Measurements from ENCODE around the gene IMPG1. TPM values are rescaled to one million over a fixed set of nuclear protein-coding genes. Genes with fewer than 3 reads are reported as not detected.

The IMPG1 gene
- total RNA-seq, 1 experiment from 2014 or later: not detected

GRCh38 chr6:76000629-76001028 lies 71.8 kb downstream of the IMPG1 start:
- CTCF ChIA-PET: interaction anchor here (1.2 kb wide), 1 partner anchor 9 kb away, joined by 3 read pairs; no protein-coding TSS in a partner anchor
- Mint-ChIP-seq H3K27me3 (ENCODE audit: low read depth) (peaks cover 3% of the 10 kb centered on the region; the same call in 1 of the 2 replicates), H3K27ac (no peak overlapping the region), H3K4me3 (no peak overlapping the region), H3K9me3 (no peaks in the 10 kb centered on the region), H3K36me3 (no peaks in the 10 kb centered on the region), H3K4me1 (0 out of 2 replicates have a peak, but pooled peaks cover 4% of the 10 kb centered on the region)
- DNase-seq (ENCODE audit: low spot score) (no peak), ATAC-seq (no peak)
- POLR2A ChIA-PET: no interaction called here
- no peak for TF ChIP-seq NFYB (CRISPR knock-in tag; conservative IDR thresholded peaks at IDR 0.05; ENCODE audit: low read depth)

DNA sequence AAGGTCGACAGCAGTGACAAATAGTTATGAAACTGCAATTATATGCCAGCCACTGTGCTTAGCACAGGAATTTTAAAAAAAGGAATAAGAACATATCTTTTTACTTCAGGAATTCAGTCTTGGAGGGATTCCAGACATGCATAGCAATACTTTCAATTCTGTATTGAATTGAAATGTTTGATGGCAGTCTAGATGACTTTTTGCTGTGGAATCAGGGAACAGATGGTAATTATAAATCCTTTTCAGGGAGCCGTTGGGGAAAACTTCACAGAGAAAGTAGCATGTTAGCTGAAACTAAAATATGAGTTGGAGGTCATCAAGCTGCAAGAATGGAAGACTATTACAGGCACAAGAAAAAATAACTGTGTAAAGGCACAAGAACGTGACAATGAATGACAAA lies 74.8 kb downstream of the IMPG1 start:
- Mint-ChIP-seq H3K36me3 (no peaks in the 10 kb centered on the region), H3K4me3 (no peak overlapping the region), H3K27ac (no peak overlapping the region), H3K27me3 (ENCODE audit: low read depth) (peaks cover 20% of the 10 kb centered on the region), H3K4me1 (peaks cover 18% of the 10 kb centered on the region), H3K9me3 (no peaks in the 10 kb centered on the region)
- TF ChIP-seq, protein P1, sequence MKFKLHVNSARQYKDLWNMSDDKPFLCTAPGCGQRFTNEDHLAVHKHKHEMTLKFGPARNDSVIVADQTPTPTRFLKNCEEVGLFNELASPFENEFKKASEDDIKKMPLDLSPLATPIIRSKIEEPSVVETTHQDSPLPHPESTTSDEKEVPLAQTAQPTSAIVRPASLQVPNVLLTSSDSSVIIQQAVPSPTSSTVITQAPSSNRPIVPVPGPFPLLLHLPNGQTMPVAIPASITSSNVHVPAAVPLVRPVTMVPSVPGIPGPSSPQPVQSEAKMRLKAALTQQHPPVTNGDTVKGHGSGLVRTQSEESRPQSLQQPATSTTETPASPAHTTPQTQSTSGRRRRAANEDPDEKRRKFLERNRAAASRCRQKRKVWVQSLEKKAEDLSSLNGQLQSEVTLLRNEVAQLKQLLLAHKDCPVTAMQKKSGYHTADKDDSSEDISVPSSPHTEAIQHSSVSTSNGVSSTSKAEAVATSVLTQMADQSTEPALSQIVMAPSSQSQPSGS (CRISPR knock-in tag; IDR thresholded peaks at IDR 0.05; ENCODE audit: borderline replicate concordance, low read depth): no peak
- TF ChIP-seq FOXK1 (CRISPR knock-in tag; IDR thresholded peaks at IDR 0.05): no peak
- no peak for TF ChIP-seq MYBL2 (CRISPR knock-in tag; IDR thresholded peaks at IDR 0.05)
- no peak for TF ChIP-seq SMAD3 (CRISPR knock-in tag; IDR thresholded peaks at IDR 0.05; ENCODE audit: borderline replicate concordance)
- TF ChIP-seq ZNF281 (CRISPR knock-in tag; IDR thresholded peaks at IDR 0.05): no peak
- no peak for TF ChIP-seq NFATC4 (CRISPR knock-in tag; IDR thresholded peaks at IDR 0.05)
- CTCF ChIA-PET: no interaction called here
- DNase-seq (ENCODE audit: low spot score): no peak
- POLR2A ChIA-PET: no interaction called here
- no peak for ATAC-seq

DNA sequence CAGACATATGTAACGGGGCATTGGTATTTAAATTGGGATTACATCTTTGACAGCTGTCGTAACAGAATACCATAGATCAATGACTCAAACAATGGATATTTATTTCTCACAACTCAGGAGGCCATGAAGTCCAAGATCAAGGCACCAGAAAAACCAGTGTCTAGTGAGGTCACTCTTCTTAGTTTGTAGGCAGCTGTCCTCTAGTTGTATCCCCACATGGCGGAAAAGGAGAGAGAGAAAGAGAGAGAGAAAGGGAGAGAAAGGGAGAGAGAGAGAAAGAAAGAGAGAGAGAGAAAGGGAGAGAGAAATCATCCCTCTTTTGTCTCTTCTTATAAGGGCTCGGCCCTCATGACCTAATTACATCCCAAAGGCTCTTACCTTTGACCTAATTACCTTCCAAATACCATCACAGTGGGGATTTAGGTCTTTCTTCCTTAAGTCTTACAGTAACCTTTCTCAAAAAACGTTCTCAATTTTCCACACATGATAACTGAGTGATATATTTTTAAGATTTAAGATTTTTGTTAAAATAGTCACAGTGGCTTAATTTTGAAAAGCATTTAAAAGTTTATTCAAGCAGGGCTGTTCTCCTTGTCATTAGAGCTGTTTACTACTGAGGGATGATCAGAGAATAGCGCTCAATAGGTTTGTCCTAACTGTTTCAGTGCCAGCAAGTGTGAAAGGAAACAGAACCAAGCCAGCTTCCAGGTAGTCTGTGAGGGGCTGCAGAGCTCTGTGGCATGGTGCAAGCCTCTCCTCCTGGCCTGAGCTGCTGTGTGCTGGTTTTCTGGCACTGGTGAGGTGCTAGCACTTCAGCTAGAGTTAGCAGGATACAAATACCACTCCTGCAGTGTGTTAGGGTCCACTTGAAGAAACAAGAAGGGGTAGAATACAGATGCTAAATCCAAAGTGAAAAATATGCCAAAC lies 79.0 kb downstream of the IMPG1 start:
- no peaks in the 10 kb centered on the region for H3K36me3 Mint-ChIP-seq
- no peaks in the 10 kb centered on the region for H3K9me3 Mint-ChIP-seq
- CTCF ChIA-PET: interaction anchor here (0.6 to 1.4 kb wide), 3 partner anchors 58 to 100 kb away, joined by 3 to 5 read pairs (median 4); no protein-coding TSS in a partner anchor
- ATAC-seq: peak; percentile 86
- peaks cover 29% of the 10 kb centered on the region for H3K4me1 Mint-ChIP-seq
- POLR2A ChIA-PET: no interaction called here
- DNase-seq (ENCODE audit: low spot score): peak; percentile 12
- no peak overlapping the region; the same call in 1 of the 2 replicates for H3K27ac Mint-ChIP-seq
- peaks cover 28% of the 10 kb centered on the region for H3K27me3 Mint-ChIP-seq (ENCODE audit: low read depth)
- H3K4me3 Mint-ChIP-seq: peak overlapping the region; percentile 8
- TF ChIP-seq ZNF425 (CRISPR knock-in tag; conservative IDR thresholded peaks at IDR 0.05) (no peak), RORB (CRISPR knock-in tag; IDR thresholded peaks at IDR 0.05) (no peak), ZNF263 (CRISPR knock-in tag; IDR thresholded peaks at IDR 0.05; ENCODE audit: low read depth) (no peak), EMX1 (CRISPR knock-in tag; IDR thresholded peaks at IDR 0.05) (no peak), FOXP1 (CRISPR knock-in tag; IDR thresholded peaks at IDR 0.05; ENCODE audit: borderline replicate concordance) (no peak), SOX15 (CRISPR knock-in tag; IDR thresholded peaks at IDR 0.05) (no peak), ZNF219 (CRISPR knock-in tag; IDR thresholded peaks at IDR 0.05; ENCODE audit: borderline replicate concordance) (no peak), NR2C2 (CRISPR knock-in tag; IDR thresholded peaks at IDR 0.05) (no peak), ATF1 (CRISPR knock-in tag; IDR thresholded peaks at IDR 0.05) (no peak), ZNF396 (CRISPR knock-in tag; IDR thresholded peaks at IDR 0.05; ENCODE audit: borderline replicate concordance) (no peak)
- TF ChIP-seq, protein P2, sequence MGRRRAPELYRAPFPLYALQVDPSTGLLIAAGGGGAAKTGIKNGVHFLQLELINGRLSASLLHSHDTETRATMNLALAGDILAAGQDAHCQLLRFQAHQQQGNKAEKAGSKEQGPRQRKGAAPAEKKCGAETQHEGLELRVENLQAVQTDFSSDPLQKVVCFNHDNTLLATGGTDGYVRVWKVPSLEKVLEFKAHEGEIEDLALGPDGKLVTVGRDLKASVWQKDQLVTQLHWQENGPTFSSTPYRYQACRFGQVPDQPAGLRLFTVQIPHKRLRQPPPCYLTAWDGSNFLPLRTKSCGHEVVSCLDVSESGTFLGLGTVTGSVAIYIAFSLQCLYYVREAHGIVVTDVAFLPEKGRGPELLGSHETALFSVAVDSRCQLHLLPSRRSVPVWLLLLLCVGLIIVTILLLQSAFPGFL (CRISPR knock-in tag; IDR thresholded peaks at IDR 0.05; ENCODE audit: borderline replicate concordance): no peak
- TF ChIP-seq, protein P3, sequence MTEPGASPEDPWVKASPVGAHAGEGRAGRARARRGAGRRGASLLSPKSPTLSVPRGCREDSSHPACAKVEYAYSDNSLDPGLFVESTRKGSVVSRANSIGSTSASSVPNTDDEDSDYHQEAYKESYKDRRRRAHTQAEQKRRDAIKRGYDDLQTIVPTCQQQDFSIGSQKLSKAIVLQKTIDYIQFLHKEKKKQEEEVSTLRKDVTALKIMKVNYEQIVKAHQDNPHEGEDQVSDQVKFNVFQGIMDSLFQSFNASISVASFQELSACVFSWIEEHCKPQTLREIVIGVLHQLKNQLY (CRISPR knock-in tag; IDR thresholded peaks at IDR 0.05): no peak
